ENCODE results near the gene PATJ. TPM values are rescaled to one million over a fixed set of nuclear protein-coding genes. Genes with fewer than 3 reads are reported as not detected.
"Not testable (repeated sequence)": the region's sequence is repeated elsewhere in the genome, so short reads cannot be mapped to it uniquely, and the experiment has no call there.

The PATJ gene
- total RNA-seq, 2 donors from 2014 or later, result 74.3 to 81.7 TPM

GRCh38 chr1:62218604-62219003, 476.3 kb downstream of the PATJ start:
- H3K27ac ChIP-seq (ENCODE audit: low read depth, low read length), result no peak overlapping the region
- DNase-seq, result no peak
- Mint-ChIP-seq H3K9me3 (peaks cover 3% of the 10 kb centered on the region), H3K36me3 (ENCODE audit: low read depth) (peaks cover 42% of the 10 kb centered on the region), H3K4me1 (no peaks in the 10 kb centered on the region), H3K27me3 (ENCODE audit: insufficient read depth) (no peaks in the 10 kb centered on the region), H3K27ac (no peak overlapping the region), H3K4me3 (no peak overlapping the region)
- no peak for TF ChIP-seq CTCF (conservative IDR thresholded peaks at IDR 0.05)
- no peaks in the 10 kb centered on the region for H3K27me3 ChIP-seq (ENCODE audit: control insufficient read depth, insufficient read depth, low read length, poor library complexity, severe bottlenecking)
- peaks cover 5% of the 10 kb centered on the region for H3K9me3 ChIP-seq (ENCODE audit: control insufficient read depth, low read length)
- H3K4me3 ChIP-seq (ENCODE audit: low read length), result no peak overlapping the region
- no peak overlapping the region for H3K9ac ChIP-seq (ENCODE audit: extremely low read depth, low read length, poor library complexity, severe bottlenecking)
- peaks cover 11% of the 10 kb centered on the region for H3K36me3 ChIP-seq (ENCODE audit: control insufficient read depth, insufficient read depth, low read length)
- WGBS, 2 experiments (ENCODE audit: insufficient coverage in 1 of 2, insufficient read length in 1 of 2), result 92 to 100% methylated on average over 2 of the region's 2 CpGs
- no peaks in the 10 kb centered on the region for H3K4me1 ChIP-seq (ENCODE audit: control insufficient read depth, insufficient read depth, low read length)

DNA sequence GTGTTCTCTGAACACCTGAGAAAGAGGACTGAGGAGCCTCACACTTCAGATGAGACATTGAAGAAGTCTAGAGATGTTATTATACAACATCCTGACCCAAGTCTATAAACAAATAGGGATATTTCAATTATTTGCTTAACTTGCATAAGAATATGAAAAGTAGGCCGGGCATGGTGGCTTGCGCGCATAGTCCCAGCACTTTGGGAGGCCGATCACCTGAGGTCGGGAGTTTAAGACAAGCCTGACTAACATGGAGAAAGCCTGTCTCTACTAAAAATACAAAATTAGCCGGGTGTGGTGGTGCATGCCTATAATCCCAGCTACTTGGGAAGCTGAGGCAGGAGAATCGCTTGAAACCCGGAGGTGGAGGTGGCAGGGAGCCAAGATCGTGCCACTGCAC, 478.2 kb downstream of the PATJ start:
- not testable (repeated sequence) for H3K27ac Mint-ChIP-seq; H3K27me3 Mint-ChIP-seq (ENCODE audit: insufficient read depth); H3K9me3 Mint-ChIP-seq; H3K4me3 ChIP-seq (ENCODE audit: low read length); H3K4me1 ChIP-seq (ENCODE audit: control insufficient read depth, insufficient read depth, low read length); H3K27ac ChIP-seq (ENCODE audit: low read depth, low read length); H3K4me1 Mint-ChIP-seq; H3K4me3 Mint-ChIP-seq; H3K9ac ChIP-seq (ENCODE audit: extremely low read depth, low read length, poor library complexity, severe bottlenecking); H3K27me3 ChIP-seq (ENCODE audit: control insufficient read depth, insufficient read depth, low read length, poor library complexity, severe bottlenecking); H3K9me3 ChIP-seq (ENCODE audit: control insufficient read depth, low read length)
- DNase-seq, result peak; percentile 5
- H3K36me3 ChIP-seq (ENCODE audit: control insufficient read depth, insufficient read depth, low read length), result peaks cover 14% of the 10 kb centered on the region
- 87 to 94% methylated on average over 7 to 9 of the region's 9 CpGs for WGBS, 2 experiments (ENCODE audit: insufficient coverage in 1 of 2, insufficient read length in 1 of 2)
- H3K36me3 Mint-ChIP-seq (ENCODE audit: low read depth), result peaks cover 44% of the 10 kb centered on the region

DNA sequence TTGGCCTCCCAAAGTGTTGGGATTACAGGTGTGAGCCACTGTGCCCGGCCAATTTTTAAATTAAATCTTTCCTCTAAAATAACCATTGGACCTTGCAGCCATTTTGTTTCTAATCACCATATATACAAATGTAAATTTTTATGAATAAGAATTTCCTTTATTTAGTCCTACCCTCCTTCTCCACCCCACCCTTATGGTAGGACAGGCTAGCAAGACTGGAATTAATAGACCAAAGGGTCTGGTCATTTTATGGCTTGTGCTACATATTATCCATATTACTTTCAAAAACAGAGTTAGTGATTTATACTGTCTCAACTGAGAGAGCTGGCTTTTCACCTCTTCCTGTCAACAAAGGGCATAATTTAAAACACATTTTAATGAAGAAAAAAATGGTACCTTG, 478.9 kb downstream of the PATJ start:
- Mint-ChIP-seq H3K27ac (no peak overlapping the region), H3K4me1 (no peaks in the 10 kb centered on the region), H3K4me3 (no peak overlapping the region), H3K36me3 (ENCODE audit: low read depth) (peaks cover 44% of the 10 kb centered on the region), H3K27me3 (ENCODE audit: insufficient read depth) (no peaks in the 10 kb centered on the region), H3K9me3 (no peaks in the 10 kb centered on the region)
- H3K36me3 ChIP-seq (ENCODE audit: control insufficient read depth, insufficient read depth, low read length), result peaks cover 14% of the 10 kb centered on the region
- WGBS, 2 experiments (ENCODE audit: insufficient coverage in 1 of 2, insufficient read length in 1 of 2), result 86 to 100% methylated on average over 1 of the region's 1 CpG
- H3K4me3 ChIP-seq (ENCODE audit: low read length), result no peak overlapping the region
- no peaks in the 10 kb centered on the region for H3K27me3 ChIP-seq (ENCODE audit: control insufficient read depth, insufficient read depth, low read length, poor library complexity, severe bottlenecking)
- TF ChIP-seq CTCF (conservative IDR thresholded peaks at IDR 0.05), result no peak
- DNase-seq, result no peak
- no peaks in the 10 kb centered on the region for H3K4me1 ChIP-seq (ENCODE audit: control insufficient read depth, insufficient read depth, low read length)
- no peak overlapping the region for H3K9ac ChIP-seq (ENCODE audit: extremely low read depth, low read length, poor library complexity, severe bottlenecking)
- no peak overlapping the region for H3K27ac ChIP-seq (ENCODE audit: low read depth, low read length)
- peaks cover 5% of the 10 kb centered on the region for H3K9me3 ChIP-seq (ENCODE audit: control insufficient read depth, low read length)

DNA sequence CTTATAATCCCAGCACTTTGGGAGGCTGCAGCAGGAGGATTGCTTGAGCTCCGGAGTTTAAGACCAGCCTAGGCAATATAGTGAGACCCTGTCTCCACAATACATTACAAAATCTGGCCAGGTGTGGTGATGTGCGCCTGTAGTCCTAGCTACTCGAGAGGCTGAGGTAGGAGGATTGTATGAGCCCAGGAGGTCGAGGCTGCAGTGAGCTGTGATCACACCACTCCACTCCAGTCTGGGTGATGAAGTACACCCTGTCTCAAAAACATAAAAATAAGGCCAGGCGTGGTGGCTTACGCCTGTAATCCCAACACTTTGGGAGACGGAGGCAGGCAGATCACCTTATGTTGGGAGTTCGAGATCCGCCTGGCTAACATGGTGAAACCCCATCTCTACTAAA, 480.0 kb downstream of the PATJ start:
- H3K27me3 ChIP-seq (ENCODE audit: control insufficient read depth, insufficient read depth, low read length, poor library complexity, severe bottlenecking), result no peaks in the 10 kb centered on the region
- Mint-ChIP-seq H3K36me3 (ENCODE audit: low read depth) (peaks cover 46% of the 10 kb centered on the region), H3K9me3 (no peaks in the 10 kb centered on the region), H3K27ac (no peak overlapping the region), H3K27me3 (ENCODE audit: insufficient read depth) (no peaks in the 10 kb centered on the region), H3K4me1 (no peaks in the 10 kb centered on the region), H3K4me3 (no peak overlapping the region)
- H3K27ac ChIP-seq (ENCODE audit: low read depth, low read length), result no peak overlapping the region
- peaks cover 19% of the 10 kb centered on the region for H3K36me3 ChIP-seq (ENCODE audit: control insufficient read depth, insufficient read depth, low read length)
- DNase-seq, result peak; percentile 20
- no peak overlapping the region for H3K4me3 ChIP-seq (ENCODE audit: low read length)
- 92 to 93% methylated on average over 7 to 9 of the region's 9 CpGs for WGBS, 2 experiments (ENCODE audit: insufficient coverage in 1 of 2, insufficient read length in 1 of 2)
- H3K9ac ChIP-seq (ENCODE audit: extremely low read depth, low read length, poor library complexity, severe bottlenecking), result no peak overlapping the region
- TF ChIP-seq CTCF (conservative IDR thresholded peaks at IDR 0.05), result no peak
- H3K9me3 ChIP-seq (ENCODE audit: control insufficient read depth, low read length), result no peaks in the 10 kb centered on the region
- H3K4me1 ChIP-seq (ENCODE audit: control insufficient read depth, insufficient read depth, low read length), result no peaks in the 10 kb centered on the region

All from endodermal cell (in vitro differentiated cells).